GM23338 (cell line): Measurements from ENCODE around the gene IQGAP2. TPM values are rescaled to one million over a fixed set of nuclear protein-coding genes. Genes with fewer than 3 reads are reported as not detected.

ENCODE experiments used
- ATAC-seq: fragments of 200-7000 bp; cut with Tn5 transposase; 3 replicates; pipeline ENCODE4 v1.9.1; 2020
- DNase-seq: peaks from one replicate; pipeline ENCODE4 v3.0.0-alpha.2; 2015; ENCODE audit warnings: low spot score
- H2AFZ ChIP-seq: fragments of 200-600 bp; sonication (generic); 2 replicates; pipeline ENCODE4 v1.8.0; 2016; ENCODE audit warnings: antibody characterized with exemption, mild to moderate bottlenecking, moderate library complexity
- H3F3A ChIP-seq: fragments of 200-600 bp; sonication (generic); replicated peaks from 2 replicates; pipeline ENCODE4 v1.8.0; 2017; ENCODE audit warnings: antibody characterized with exemption, mixed run types, low read depth
- H3K27ac ChIP-seq: fragments of 200-600 bp; sonication (generic); 2 replicates; pipeline ENCODE4 v1.6.1; 2016; ENCODE audit warnings: low read depth
- H3K27me3 ChIP-seq: fragments of 200-600 bp; sonication (generic); 2 replicates; pipeline ENCODE4 v1.8.0; 2016; ENCODE audit warnings: mild to moderate bottlenecking, mixed run types, moderate library complexity; ENCODE audit not compliant: insufficient read depth
- H3K36me3 ChIP-seq: fragments of 200-600 bp; sonication (generic); 2 replicates; pipeline ENCODE4 v1.8.0; 2016; ENCODE audit warnings: mild to moderate bottlenecking; ENCODE audit not compliant: insufficient read depth
- H3K4me1 ChIP-seq: fragments of 200-600 bp; sonication (generic); 2 replicates; pipeline ENCODE4 v1.8.0; 2016; ENCODE audit warnings: mild to moderate bottlenecking, moderate library complexity; ENCODE audit not compliant: insufficient read depth
- H3K4me2 ChIP-seq: fragments of 200-600 bp; sonication (generic); 2 replicates; pipeline ENCODE4 v1.7.1; 2017; ENCODE audit warnings: mixed run types
- H3K4me3 ChIP-seq: fragments of 200-600 bp; sonication (generic); 2 replicates; pipeline ENCODE4 v1.6.1; 2016; ENCODE audit warnings: mixed run types
- H3K79me2 ChIP-seq: fragments of 200-600 bp; sonication (generic); replicated peaks from 2 replicates; pipeline ENCODE4 v1.8.0; 2017; ENCODE audit warnings: mild to moderate bottlenecking; ENCODE audit not compliant: insufficient read depth
- H3K9me2 ChIP-seq: fragments of 200-600 bp; sonication (generic); 2 replicates; pipeline ENCODE4 v1.8.0; 2017; ENCODE audit not compliant: insufficient read depth
- H4K20me1 ChIP-seq: fragments of 200-600 bp; sonication (generic); replicated peaks from 2 replicates; pipeline ENCODE4 v1.8.0; 2017; ENCODE audit warnings: mild to moderate bottlenecking; ENCODE audit not compliant: insufficient read depth
- H3K27ac Mint-ChIP-seq: 2 replicates; pipeline ENCODE4 v1.8.0; 2020; ENCODE audit warnings: inconsistent platforms, mild to moderate bottlenecking, moderate library complexity, mixed read lengths
- H3K27me3 Mint-ChIP-seq: 3 replicates; pipeline ENCODE4 v1.8.0; 2022; ENCODE audit warnings: low read depth, mild to moderate bottlenecking, moderate library complexity, mixed read lengths, inconsistent platforms; ENCODE audit not compliant: insufficient read depth, poor library complexity
- H3K36me3 Mint-ChIP-seq: 3 replicates; pipeline ENCODE4 v1.8.0; 2021; ENCODE audit warnings: low read depth, mild to moderate bottlenecking, inconsistent platforms, moderate library complexity, mixed read lengths
- H3K4me1 Mint-ChIP-seq: 3 replicates; pipeline ENCODE4 v1.8.0; 2020; ENCODE audit warnings: mild to moderate bottlenecking, inconsistent platforms, mixed read lengths
- H3K4me3 Mint-ChIP-seq: 3 replicates; pipeline ENCODE4 v1.8.0; 2021; ENCODE audit warnings: moderate library complexity, mild to moderate bottlenecking, inconsistent platforms, mixed read lengths
- H3K9me3 Mint-ChIP-seq: 3 replicates; pipeline ENCODE4 v1.8.0; 2020; ENCODE audit warnings: moderate library complexity, mild to moderate bottlenecking, inconsistent platforms, mixed read lengths
- CREB1 ChIP-seq: fragments of 250-450 bp; sonication (Bioruptor Pico); IDR thresholded peaks from 2 replicates; pipeline ENCODE4 v1.5.0; 2020; ENCODE audit warnings: low read depth, mild to moderate bottlenecking, moderate library complexity
- CTCF ChIP-seq, 2 experiments: fragments of 200-600 bp in 1 of 2; sonication (generic) in 1 of 2; conservative IDR thresholded peaks; 2 replicates each; pipeline versions ENCODE4 v1.5.1 to v1.6.1; 2016 to 2017; ENCODE audit warnings: antibody characterized with exemption in 2 of 2, low read depth in 2 of 2, mild to moderate bottlenecking in 2 of 2, moderate library complexity in 1 of 2
- EZH2 ChIP-seq: fragments of 200-600 bp; sonication (generic); IDR thresholded peaks from one replicate; pipeline ENCODE4 v1.8.0; 2017; ENCODE audit warnings: antibody characterized with exemption, mild to moderate bottlenecking, low read depth; ENCODE audit not compliant: unreplicated experiment
- EZH2phosphoT487 ChIP-seq: fragments of 200-600 bp; sonication (generic); IDR thresholded peaks from one replicate; pipeline ENCODE4 v1.8.1; 2018; ENCODE audit warnings: antibody characterized with exemption; ENCODE audit not compliant: unreplicated experiment
- JUNB ChIP-seq: IDR thresholded peaks from one replicate; pipeline ENCODE4 v1.6.1; 2016; ENCODE audit warnings: antibody characterized with exemption; ENCODE audit not compliant: unreplicated experiment
- NANOG ChIP-seq: IDR thresholded peaks from 2 replicates; pipeline ENCODE4 v1.6.1; 2016; ENCODE audit warnings: antibody characterized with exemption, borderline replicate concordance
- POLR2AphosphoS5 ChIP-seq: IDR thresholded peaks from 2 replicates; pipeline ENCODE4 v1.6.1; 2016; ENCODE audit warnings: antibody characterized with exemption, low read depth
- REST ChIP-seq: IDR thresholded peaks from one replicate; pipeline ENCODE4 v1.6.1; 2018; ENCODE audit warnings: antibody characterized with exemption; ENCODE audit not compliant: unreplicated experiment
- STAT1 ChIP-seq: IDR thresholded peaks from one replicate; pipeline ENCODE4 v1.6.1; 2016; ENCODE audit warnings: antibody characterized with exemption; ENCODE audit not compliant: unreplicated experiment
- ZNF114 ChIP-seq: fragments of 250-450 bp; sonication (Bioruptor Pico); IDR thresholded peaks from 2 replicates; pipeline ENCODE4 v1.5.0; 2020; ENCODE audit warnings: mild to moderate bottlenecking, moderate library complexity
- ZNF331 ChIP-seq: fragments of 250-450 bp; sonication (Bioruptor Pico); IDR thresholded peaks from 2 replicates; pipeline ENCODE4 v1.5.0; 2020; ENCODE audit warnings: low read depth, mild to moderate bottlenecking, moderate library complexity
- ZNF462 ChIP-seq: fragments of 250-450 bp; sonication (Bioruptor Pico); IDR thresholded peaks from 2 replicates; pipeline ENCODE4 v1.5.0; 2020; ENCODE audit warnings: mild to moderate bottlenecking, moderate library complexity
- polyA plus RNA-seq: library from polyadenylated mRNA; unstranded; fragments of >200 nt; fragmentation: Nextera tagmentation; extraction: Ambion mirVana; gene quantifications from 2 replicates; pipeline ENCODE4 v1.2.1, GENCODE V29; 2016
- total RNA-seq: library from RNA; depleted of rRNA; stranded (reverse); fragments of >200 nt; shearing (Covaris generic); gene quantifications from 2 replicates; pipeline ENCODE4 v1.2.3, GENCODE V29; 2014

IQGAP2 gene
- total and polyA plus RNA-seq, 2 experiments from 2014 or later: 60.0 to 86.5 TPM

DNA sequence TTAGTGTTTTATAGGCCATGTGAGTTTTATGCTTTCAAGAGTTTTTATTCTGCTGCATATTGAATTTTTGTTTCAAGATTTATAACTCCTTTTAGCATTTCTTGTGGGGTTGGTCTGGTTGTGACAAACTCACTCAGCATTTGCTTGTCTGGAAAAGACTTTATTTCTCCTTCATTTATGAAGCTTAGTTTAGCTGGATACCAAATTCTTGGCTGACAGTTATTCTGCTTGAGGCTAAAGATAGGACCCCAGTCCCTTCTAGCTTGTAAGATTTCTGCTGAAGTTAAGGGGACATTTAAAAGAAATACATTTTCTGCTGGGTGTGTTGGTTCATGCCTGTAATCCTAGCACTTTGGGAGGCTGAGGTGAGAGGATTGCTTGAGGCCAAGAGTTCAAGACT lies 36.8 kb downstream of the IQGAP2 start (continued):
- TF ChIP-seq ZNF462: no peak
- no peak for TF ChIP-seq CTCF (conservative IDR thresholded peaks at IDR 0.05; ENCODE audit: low read depth in 2 of 2)
- TF ChIP-seq STAT1: no peak
- TF ChIP-seq ZNF331: no peak
- no peak for TF ChIP-seq ZNF114 (CRISPR knock-in tag)
- TF ChIP-seq NANOG: no peak
- no peak for TF ChIP-seq EZH2phosphoT487

DNA sequence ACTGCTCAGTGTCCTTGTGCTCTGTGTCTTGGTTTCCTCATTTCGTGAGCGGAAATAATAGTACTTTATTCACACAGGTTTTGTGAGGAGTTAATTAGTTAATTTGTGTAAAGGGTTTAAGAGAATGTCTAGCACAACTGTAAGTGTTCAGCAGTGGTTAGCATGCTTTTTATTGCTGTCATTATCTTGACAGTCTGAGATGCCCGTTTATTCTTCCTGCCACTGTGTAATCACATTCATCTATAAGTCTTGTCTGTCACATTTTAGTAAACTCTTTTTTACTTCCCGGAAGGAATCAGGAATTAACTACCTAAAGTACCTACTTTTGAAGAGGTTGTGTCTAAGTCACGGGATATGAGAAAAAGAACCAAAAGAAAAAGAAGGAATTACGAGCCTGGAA lies 38.0 kb downstream of the IQGAP2 start:
- H3K27me3 Mint-ChIP-seq: no peaks in the 10 kb centered on the region
- H2AFZ ChIP-seq: no peak overlapping the region
- H3K4me2 ChIP-seq: no peak overlapping the region
- TF ChIP-seq CTCF (conservative IDR thresholded peaks at IDR 0.05; ENCODE audit: low read depth in 2 of 2) (no peak), EZH2 (no peak), JUNB (no peak), ZNF331 (no peak), STAT1 (no peak), POLR2AphosphoS5 (no peak), REST (no peak), CREB1 (CRISPR knock-in tag) (no peak)

More for the DNA sequence above, 38.0 kb downstream of the IQGAP2 start:
- H4K20me1 ChIP-seq: 0 out of 2 replicates have a peak, but pooled peaks cover 3% of the 10 kb centered on the region
- no peaks in the 10 kb centered on the region for H3F3A ChIP-seq
- no peak for DNase-seq
- H3K36me3 ChIP-seq: no peaks in the 10 kb centered on the region
- peaks cover 3% of the 10 kb centered on the region; the same call in 1 of the 2 replicates for H3K9me2 ChIP-seq
- peaks cover 5% of the 10 kb centered on the region; the same call in 2 of the 3 replicates for H3K9me3 Mint-ChIP-seq
- peaks cover 7% of the 10 kb centered on the region for H3K4me1 Mint-ChIP-seq
- H3K79me2 ChIP-seq: peaks cover 50% of the 10 kb centered on the region
- no peak for ATAC-seq
- no peak overlapping the region for H3K4me3 Mint-ChIP-seq
- no peaks in the 10 kb centered on the region; the same call in none of the 2 replicates for H3K4me1 ChIP-seq
- no peak overlapping the region for H3K4me3 ChIP-seq
- no peak overlapping the region for H3K27ac Mint-ChIP-seq
- peaks cover 5% of the 10 kb centered on the region; the same call in 2 of the 3 replicates for H3K36me3 Mint-ChIP-seq
- no peaks in the 10 kb centered on the region for H3K27me3 ChIP-seq
- H3K27ac ChIP-seq: peak overlapping the region; percentile 46; the same call in 1 of the 2 replicates
